Memory B cell (primary cell): ENCODE measurements around the gene MINAR1.

ENCODE experiments used
- ATAC-seq: fragments of 150-1000 bp; cut with Tn5 transposase; 2 replicates; pipeline ENCODE4 v1.10.0; 2021; ENCODE audit warnings: low read depth, mild to moderate bottlenecking, moderate library complexity
- DNase-seq, 2 donors: peaks; one replicate each; pipeline ENCODE4 v3.0.0; 2022; ENCODE audit warnings: low spot score in 2 of 2
- H3K27ac Mint-ChIP-seq: one replicate; pipeline ENCODE4 v1.8.0; 2022; ENCODE audit warnings: mild to moderate bottlenecking, moderate library complexity, mixed read lengths
- H3K27me3 Mint-ChIP-seq: one replicate; pipeline ENCODE4 v1.8.0; 2022; ENCODE audit warnings: mixed read lengths
- H3K36me3 Mint-ChIP-seq: one replicate; pipeline ENCODE4 v1.8.0; 2022; ENCODE audit warnings: mild to moderate bottlenecking, mixed read lengths
- H3K4me1 Mint-ChIP-seq: one replicate; pipeline ENCODE4 v1.8.0; 2022; ENCODE audit warnings: mixed read lengths
- H3K4me3 Mint-ChIP-seq: one replicate; pipeline ENCODE4 v1.8.0; 2022; ENCODE audit warnings: mild to moderate bottlenecking, moderate library complexity, mixed read lengths
- H3K9me3 Mint-ChIP-seq: one replicate; pipeline ENCODE4 v1.8.0; 2022; ENCODE audit warnings: mixed read lengths

MINAR1 gene

DNA sequence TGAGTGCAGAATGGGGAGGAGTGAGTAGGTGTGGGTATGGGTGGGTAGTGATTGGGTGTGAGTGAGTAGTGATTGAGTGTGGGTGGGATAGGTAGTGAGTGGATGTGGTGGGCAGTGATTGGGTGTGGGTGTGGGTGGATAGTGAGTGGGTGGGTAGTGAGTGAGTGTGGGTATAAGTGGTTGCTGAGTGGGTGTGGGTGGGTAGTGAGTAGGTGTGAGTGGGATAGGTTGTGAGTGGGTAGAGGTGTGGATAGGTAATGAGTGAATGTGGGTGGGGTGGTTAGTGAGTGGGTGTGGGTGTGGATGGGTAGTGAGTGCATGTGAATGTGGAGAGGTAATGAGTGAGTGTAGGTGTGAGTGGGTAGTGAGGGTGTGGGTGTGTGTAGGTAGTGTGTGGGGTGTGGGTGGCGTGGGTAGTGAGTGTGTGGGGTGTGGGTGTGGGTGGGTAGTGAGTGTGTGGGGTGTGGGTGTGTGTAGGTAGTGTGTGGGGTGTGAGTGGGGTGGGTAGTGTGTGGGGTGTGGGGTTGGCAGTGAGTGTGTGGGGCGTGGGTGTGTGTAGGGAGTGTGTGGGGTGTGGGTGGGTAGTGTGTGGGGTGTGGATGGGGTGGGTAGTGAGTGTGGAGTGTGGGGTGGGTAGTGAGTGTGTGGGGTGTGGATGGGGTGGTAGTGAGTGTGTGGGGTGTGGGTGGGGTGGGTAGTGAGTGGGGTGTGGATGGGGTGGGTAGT, 5.3 kb downstream of the MINAR1 start:
- no peak overlapping the region for H3K4me3 Mint-ChIP-seq
- ATAC-seq (no peak), DNase-seq (no peak)
- H3K27ac Mint-ChIP-seq: no peak overlapping the region
- no peaks in the 10 kb centered on the region for H3K36me3 Mint-ChIP-seq
- H3K9me3 Mint-ChIP-seq: no peaks in the 10 kb centered on the region
- H3K4me1 Mint-ChIP-seq: no peaks in the 10 kb centered on the region
- H3K27me3 Mint-ChIP-seq: peaks cover 19% of the 10 kb centered on the region

DNA sequence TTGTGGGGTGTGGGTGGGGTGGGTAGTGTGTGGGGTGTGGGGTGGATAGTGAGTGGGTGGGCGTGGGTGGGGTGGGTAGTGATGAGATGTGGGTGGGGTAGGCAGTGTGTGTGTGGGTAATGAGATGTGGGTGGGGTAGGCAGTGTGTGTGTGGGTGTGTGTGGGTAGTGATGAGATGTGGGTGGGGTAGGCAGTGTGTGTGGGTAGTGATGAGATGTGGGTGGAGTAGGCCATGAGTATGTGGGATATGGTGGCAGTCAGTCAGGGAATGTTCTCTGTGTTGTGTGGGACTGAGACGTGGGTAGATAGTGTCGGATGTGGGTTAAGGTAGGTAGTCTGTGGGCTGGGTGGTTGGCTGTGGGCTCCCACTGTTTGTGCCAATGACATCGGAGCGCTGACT, 7.1 kb downstream of the MINAR1 start:
- no peak overlapping the region for H3K27ac Mint-ChIP-seq
- H3K4me3 Mint-ChIP-seq: no peak overlapping the region
- peaks cover 12% of the 10 kb centered on the region for H3K27me3 Mint-ChIP-seq
- H3K4me1 Mint-ChIP-seq: no peaks in the 10 kb centered on the region
- no peaks in the 10 kb centered on the region for H3K9me3 Mint-ChIP-seq
- DNase-seq: no peak
- no peak for ATAC-seq
- H3K36me3 Mint-ChIP-seq: no peaks in the 10 kb centered on the region

- no peak overlapping the region for H3K27ac Mint-ChIP-seq
- no peak for ATAC-seq
Observed at GRCh38 chr15:79440355-79440908, 8.3 kb downstream of the MINAR1 start.

GRCh38 chr15:79442911-79443310, 10.8 kb downstream of the MINAR1 start:
- Mint-ChIP-seq H3K27ac (no peak overlapping the region), H3K4me3 (no peak overlapping the region), H3K9me3 (peaks cover 9% of the 10 kb centered on the region), H3K4me1 (no peaks in the 10 kb centered on the region), H3K36me3 (peaks cover 2% of the 10 kb centered on the region), H3K27me3 (peaks cover 1% of the 10 kb centered on the region)
- ATAC-seq: no peak
- no peak for DNase-seq

More at GRCh38 chr15:79440355-79440908, 8.3 kb downstream of the MINAR1 start:
- Mint-ChIP-seq H3K36me3 (no peaks in the 10 kb centered on the region), H3K4me3 (no peak overlapping the region), H3K4me1 (no peaks in the 10 kb centered on the region), H3K27me3 (peaks cover 10% of the 10 kb centered on the region), H3K9me3 (no peaks in the 10 kb centered on the region)
- no peak for DNase-seq

DNA sequence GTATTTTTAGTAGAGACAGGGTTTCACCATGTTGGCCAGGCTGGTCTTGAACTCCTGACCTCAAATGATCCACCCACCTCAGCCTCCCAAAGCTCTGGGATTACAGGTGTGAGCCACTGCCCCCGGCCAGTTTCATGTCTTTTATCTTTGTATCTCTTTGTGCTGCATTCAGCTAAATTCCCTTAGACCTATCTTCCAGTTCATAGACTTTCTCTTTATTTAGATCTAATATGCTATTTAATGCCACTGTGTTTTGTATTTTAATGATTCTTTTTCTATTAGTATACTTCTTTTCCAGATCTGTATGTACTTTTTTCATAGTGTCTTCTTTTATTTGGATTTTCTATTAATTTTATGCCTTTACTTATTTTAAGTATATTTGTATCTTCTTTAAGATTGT, 14.9 kb downstream of the MINAR1 start:
- H3K9me3 Mint-ChIP-seq: peaks cover 9% of the 10 kb centered on the region
- DNase-seq: no peak
- H3K27me3 Mint-ChIP-seq: peaks cover 4% of the 10 kb centered on the region
- peaks cover 4% of the 10 kb centered on the region for H3K36me3 Mint-ChIP-seq
- no peak for ATAC-seq
- H3K4me1 Mint-ChIP-seq: no peaks in the 10 kb centered on the region
- H3K27ac Mint-ChIP-seq: no peak overlapping the region
- no peak overlapping the region for H3K4me3 Mint-ChIP-seq

GRCh38 chr15:79450648-79451047, 18.5 kb downstream of the MINAR1 start:
- ATAC-seq: no peak
- no peak overlapping the region for H3K4me3 Mint-ChIP-seq
- no peak for DNase-seq
- H3K4me1 Mint-ChIP-seq: no peaks in the 10 kb centered on the region
- peaks cover 4% of the 10 kb centered on the region for H3K36me3 Mint-ChIP-seq
- H3K9me3 Mint-ChIP-seq: peaks cover 9% of the 10 kb centered on the region
- no peak overlapping the region for H3K27ac Mint-ChIP-seq
- peaks cover 4% of the 10 kb centered on the region for H3K27me3 Mint-ChIP-seq

DNA sequence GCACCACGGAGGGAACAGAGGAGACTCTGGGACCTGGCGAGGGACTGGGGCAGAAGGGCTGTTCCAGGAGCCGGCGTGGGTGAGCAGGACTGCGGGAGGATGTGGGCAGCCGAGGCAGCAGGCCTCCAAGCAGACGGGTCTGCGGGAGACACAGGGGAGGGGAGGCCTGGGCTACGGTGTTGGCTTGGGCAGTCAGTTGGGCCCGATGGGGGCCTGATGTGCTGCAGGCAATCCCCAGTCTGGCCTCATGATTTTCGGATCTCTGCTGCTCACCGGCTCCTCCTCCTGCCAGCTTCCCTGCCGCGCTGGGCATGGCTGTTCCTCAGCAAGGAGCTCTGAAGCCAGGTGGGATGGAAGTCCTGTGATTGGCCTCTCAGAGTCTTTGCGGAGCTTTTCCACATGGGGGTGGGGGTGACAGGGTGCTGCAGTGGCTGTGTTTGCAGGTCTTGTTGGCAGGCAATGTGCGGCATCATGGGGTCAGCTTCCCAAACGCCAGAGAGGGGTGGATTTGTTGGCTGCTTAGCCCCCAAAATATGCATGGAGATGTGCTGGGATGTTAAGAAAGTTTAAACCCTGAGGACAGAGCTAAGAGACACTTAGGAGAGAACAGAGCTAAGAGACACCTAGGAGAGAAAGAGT, 19.3 kb downstream of the MINAR1 start:
- DNase-seq (no peak), ATAC-seq (no peak)
- H3K36me3 Mint-ChIP-seq: peaks cover 4% of the 10 kb centered on the region
- no peaks in the 10 kb centered on the region for H3K4me1 Mint-ChIP-seq
- H3K9me3 Mint-ChIP-seq: peaks cover 5% of the 10 kb centered on the region
- H3K4me3 Mint-ChIP-seq: no peak overlapping the region
- H3K27ac Mint-ChIP-seq: no peak overlapping the region
- H3K27me3 Mint-ChIP-seq: peaks cover 4% of the 10 kb centered on the region

GRCh38 chr15:79452244-79453051, 20.3 kb downstream of the MINAR1 start:
- Mint-ChIP-seq H3K27me3 (peaks cover 3% of the 10 kb centered on the region), H3K27ac (no peak overlapping the region), H3K4me1 (no peaks in the 10 kb centered on the region), H3K9me3 (no peaks in the 10 kb centered on the region), H3K4me3 (no peak overlapping the region), H3K36me3 (peaks cover 2% of the 10 kb centered on the region)
- no peak for DNase-seq
- ATAC-seq: no peak

GRCh38 chr15:79453446-79453845, 21.3 kb downstream of the MINAR1 start:
- no peak overlapping the region for H3K4me3 Mint-ChIP-seq
- no peak for DNase-seq
- no peaks in the 10 kb centered on the region for H3K9me3 Mint-ChIP-seq
- no peak overlapping the region for H3K27ac Mint-ChIP-seq
- H3K4me1 Mint-ChIP-seq: no peaks in the 10 kb centered on the region
- peaks cover 2% of the 10 kb centered on the region for H3K36me3 Mint-ChIP-seq
- no peak for ATAC-seq
- peaks cover 4% of the 10 kb centered on the region for H3K27me3 Mint-ChIP-seq

- no peak overlapping the region for H3K27ac Mint-ChIP-seq
- H3K27me3 Mint-ChIP-seq: peaks cover 4% of the 10 kb centered on the region
- H3K36me3 Mint-ChIP-seq: peaks cover 2% of the 10 kb centered on the region
- DNase-seq: no peak
- no peaks in the 10 kb centered on the region for H3K9me3 Mint-ChIP-seq
- no peaks in the 10 kb centered on the region for H3K4me1 Mint-ChIP-seq
- no peak for ATAC-seq
- no peak overlapping the region for H3K4me3 Mint-ChIP-seq
Observed at GRCh38 chr15:79454063-79454462, 21.9 kb downstream of the MINAR1 start.

- Mint-ChIP-seq H3K4me3 (no peak overlapping the region), H3K9me3 (no peaks in the 10 kb centered on the region), H3K27ac (no peak overlapping the region), H3K27me3 (peaks cover 1% of the 10 kb centered on the region), H3K36me3 (no peaks in the 10 kb centered on the region), H3K4me1 (no peaks in the 10 kb centered on the region)
- ATAC-seq: no peak
- DNase-seq: no peak
Observed at GRCh38 chr15:79455361-79455760, 23.2 kb downstream of the MINAR1 start.

DNA sequence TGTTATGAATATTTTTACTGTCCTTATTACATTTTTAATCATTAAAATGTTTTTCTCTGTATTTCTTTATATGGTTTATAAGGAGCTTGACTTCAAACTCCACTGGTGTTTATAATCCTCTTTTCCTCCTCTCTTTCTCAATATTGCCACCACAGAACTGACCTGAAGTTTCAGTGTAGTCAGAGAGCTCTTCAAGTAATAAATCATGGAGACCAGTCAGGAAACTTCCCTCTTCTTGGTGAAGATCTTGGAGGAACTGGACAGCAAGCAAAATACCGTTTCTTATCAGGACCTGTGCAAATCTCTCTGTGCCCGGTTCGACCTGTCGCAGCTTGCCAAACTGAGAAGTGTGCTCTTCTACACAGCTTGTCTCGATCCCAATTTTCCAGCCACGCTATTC, 23.8 kb downstream of the MINAR1 start:
- Mint-ChIP-seq H3K27me3 (peaks cover 4% of the 10 kb centered on the region), H3K9me3 (no peaks in the 10 kb centered on the region)
- no peak for ATAC-seq

GRCh38 chr15:79458491-79458890, 26.4 kb downstream of the MINAR1 start:
- Mint-ChIP-seq H3K4me1 (no peaks in the 10 kb centered on the region), H3K27ac (no peak overlapping the region), H3K27me3 (peaks cover 4% of the 10 kb centered on the region), H3K4me3 (no peak overlapping the region), H3K9me3 (no peaks in the 10 kb centered on the region), H3K36me3 (no peaks in the 10 kb centered on the region)
- no peak for ATAC-seq
- DNase-seq: no peak

More for the DNA sequence above, 23.8 kb downstream of the MINAR1 start:
- H3K4me1 Mint-ChIP-seq: no peaks in the 10 kb centered on the region
- H3K36me3 Mint-ChIP-seq: no peaks in the 10 kb centered on the region
- no peak overlapping the region for H3K4me3 Mint-ChIP-seq
- no peak overlapping the region for H3K27ac Mint-ChIP-seq
- no peak for DNase-seq

- ATAC-seq (no peak), DNase-seq (no peak)
- Mint-ChIP-seq H3K27me3 (peaks cover 4% of the 10 kb centered on the region), H3K27ac (no peak overlapping the region), H3K4me1 (no peaks in the 10 kb centered on the region), H3K9me3 (no peaks in the 10 kb centered on the region), H3K36me3 (no peaks in the 10 kb centered on the region), H3K4me3 (no peak overlapping the region)
Observed at GRCh38 chr15:79459666-79460065, 27.5 kb downstream of the MINAR1 start.
